Panc1 (cell line): ENCODE measurements around the gene WNT1. TPM values are rescaled to one million over a fixed set of nuclear protein-coding genes. Genes with fewer than 3 reads are reported as not detected.
A peak's percentile ranks its signal among the peaks of the same experiment; 100 is the strongest.

ENCODE experiments used
- ATAC-seq: fragments of 200-7000 bp; cut with Tn5 transposase; 2 replicates; pipeline ENCODE4 v1.9.1; 2020; ENCODE audit warnings: mild to moderate bottlenecking, moderate library complexity
- BruUV-seq: library from RNA; stranded (reverse); fragments of 400-500 nt; replicated peaks from 2 replicates; lab custom pipeline; 2021; lab: Mats Ljungman, UMichigan
- CTCF ChIA-PET: fragments of 300-600 bp; sonication (Branson Sonifier 250); formaldehyde crosslinking; loops from one replicate; lab custom pipeline; 2022; ENCODE audit warnings: antibody characterized with exemption; lab: Charles Lee
- POLR2A ChIA-PET: fragments of 300-600 bp; sonication (Branson Sonifier 250); formaldehyde crosslinking; loops from one replicate; lab custom pipeline; 2022; ENCODE audit warnings: antibody characterized with exemption; lab: Charles Lee
- DNase-seq: peaks from one replicate; pipeline ENCODE4 v3.0.0-alpha.2; 2010; ENCODE audit warnings: low read depth, low spot score
- H3K27ac ChIP-seq: 2 replicates; pipeline ENCODE4 v1.5.1; 2011; ENCODE audit warnings: mild to moderate bottlenecking, low read length, inconsistent platforms
- H3K27me3 ChIP-seq: fragments of 200-500 bp; sonication (Bioruptor generic); 2 replicates; pipeline ENCODE4 v1.6.0; 2014; ENCODE audit warnings: low read length, inconsistent platforms; ENCODE audit not compliant: control insufficient read depth, insufficient read depth
- H3K36me3 ChIP-seq: fragments of 200-500 bp; sonication (Bioruptor generic); 2 replicates; pipeline ENCODE4 v1.5.1; 2014; ENCODE audit warnings: inconsistent platforms, mild to moderate bottlenecking, low read length, moderate library complexity; ENCODE audit not compliant: control insufficient read depth, insufficient read depth
- H3K4me1 ChIP-seq: 2 replicates; pipeline ENCODE4 v1.5.1; 2011; ENCODE audit warnings: inconsistent platforms, mild to moderate bottlenecking, low read length, moderate library complexity; ENCODE audit not compliant: control insufficient read depth, insufficient read depth
- H3K4me3 ChIP-seq, 2 experiments: 2 replicates each; pipeline ENCODE4 v1.5.1; 2011 to 2012; ENCODE audit warnings: low read depth in 2 of 2, low read length in 2 of 2, mild to moderate bottlenecking in 2 of 2, inconsistent platforms in 1 of 2, moderate library complexity in 1 of 2
- H3K9me3 ChIP-seq: fragments of 200-500 bp; sonication (Bioruptor generic); 2 replicates; pipeline ENCODE4 v1.5.1; 2014; ENCODE audit warnings: low read depth, mild to moderate bottlenecking, inconsistent platforms, low read length, moderate library complexity; ENCODE audit not compliant: control insufficient read depth, insufficient read depth
- POLR2AphosphoS5 ChIP-seq: IDR thresholded peaks from 2 replicates; pipeline ENCODE4 v1.6.1; 2012; ENCODE audit warnings: mild to moderate bottlenecking, low read depth, low read length, moderate library complexity
- REST ChIP-seq, 2 experiments: IDR thresholded peaks; 2 replicates each; pipeline ENCODE4 v1.6.1; 2011 to 2012; ENCODE audit warnings: low read depth in 2 of 2, control low read depth in 1 of 2, low read length in 1 of 2, mild to moderate bottlenecking in 1 of 2, moderate library complexity in 1 of 2; ENCODE audit not compliant: insufficient read depth in 1 of 2
- SIN3A ChIP-seq: IDR thresholded peaks from 2 replicates; pipeline ENCODE4 v1.6.1; 2012; ENCODE audit warnings: low read depth, mild to moderate bottlenecking, low read length, moderate library complexity, borderline replicate concordance; ENCODE audit not compliant: insufficient read depth
- TCF7L2 ChIP-seq: IDR thresholded peaks from 2 replicates; pipeline ENCODE4 v1.6.1; 2011; ENCODE audit warnings: mild to moderate bottlenecking, low read depth, low read length, inconsistent platforms
- in situ Hi-C: cut with HindIII; loops from 2 replicates; pipeline ENCODE4 v1.10.0; 2016; ENCODE audit warnings: low sequenced_read_pairs, low pct_unique_long_range_greater_than_20kb
- intact Hi-C: fragments of 100-400 bp; cut with micrococcal nuclease; formaldehyde crosslinking; loops from one replicate; pipeline ENCODE4 v1.10.0; 2022; ENCODE audit not compliant: unreplicated experiment
- total RNA-seq: library from RNA; stranded (reverse); gene quantifications from one replicate; pipeline ENCODE4 v1.2.1, GENCODE V29; 2021; ENCODE audit not compliant: unreplicated experiment
- TF ChIP-seq, protein P1 (sequence below): fragments of 450-650 bp; IDR thresholded peaks from 2 replicates; pipeline ENCODE4 v1.5.1; 2017; ENCODE audit warnings: mild to moderate bottlenecking

Gene WNT1
- total RNA-seq, 1 experiment from 2014 or later: not detected

DNA sequence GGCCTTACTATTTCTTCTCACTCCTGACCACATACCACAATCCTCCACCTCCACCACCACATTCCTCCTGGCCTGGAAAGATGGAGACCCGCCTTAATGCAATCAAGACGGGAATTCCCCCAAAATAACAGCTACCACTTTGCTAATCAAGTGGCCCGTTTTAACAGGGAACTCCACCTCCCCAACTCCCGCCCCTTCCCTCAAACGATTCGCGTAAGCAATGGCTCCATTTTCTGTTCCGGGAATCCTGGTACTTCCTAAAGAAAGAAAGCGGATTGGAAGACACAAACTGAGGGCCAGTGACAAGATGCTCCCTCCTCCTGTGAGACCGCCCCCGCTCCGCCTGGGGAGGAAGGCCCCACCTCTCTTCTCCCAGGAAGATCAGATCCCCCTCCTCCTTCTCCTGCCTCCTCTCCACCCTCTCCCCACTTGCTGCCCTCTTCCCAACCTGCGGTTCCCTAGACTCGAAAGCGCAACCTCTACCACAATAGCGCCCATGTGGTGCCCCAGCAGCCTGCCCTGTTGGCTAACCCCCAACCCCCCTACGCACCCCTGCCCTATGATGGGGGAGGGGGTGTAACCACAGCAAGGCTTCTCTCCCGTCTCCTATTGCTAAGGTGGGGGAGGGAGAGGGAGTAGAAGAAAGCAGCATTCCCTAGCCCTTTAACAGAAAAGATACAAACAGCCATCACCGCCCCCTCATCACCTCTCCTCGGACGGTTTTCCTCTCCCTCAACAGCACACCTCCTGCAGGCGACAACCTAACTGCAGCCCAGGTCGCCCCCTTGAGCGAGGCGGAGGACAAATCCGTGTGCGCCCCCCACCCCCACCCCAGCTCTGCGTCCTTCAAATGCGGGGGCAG, 21.6 kb upstream of the WNT1 start:
- Histone ChIP-seq H3K27ac (peak overlapping the region; percentile 92), H3K4me3 (peak overlapping the region; percentile 96), H3K9me3 (no peaks in the 10 kb centered on the region), H3K36me3 (peaks cover 6% of the 10 kb centered on the region; the same call in 1 of the 2 replicates), H3K27me3 (no peaks in the 10 kb centered on the region), H3K4me1 (peaks cover 18% of the 10 kb centered on the region)
- no peak for DNase-seq
- ChIA-PET CTCF (interaction anchor here (0.6 to 1.0 kb wide), 2 partner anchors 40 to 111 kb away, joined by 3 to 7 read pairs; no protein-coding TSS in a partner anchor), POLR2A (interaction anchor here (1.1 kb wide), 1 partner anchor 12 kb away, joined by 8 read pairs; no protein-coding TSS in a partner anchor)
- TF ChIP-seq POLR2AphosphoS5 (no peak), REST (IDR thresholded peaks at IDR 0.05; ENCODE audit: insufficient read depth in 1 of 2, low read depth in 2 of 2, low read length in 1 of 2) (no peak), SIN3A (no peak), TCF7L2 (no peak)
- TF ChIP-seq, protein P1, sequence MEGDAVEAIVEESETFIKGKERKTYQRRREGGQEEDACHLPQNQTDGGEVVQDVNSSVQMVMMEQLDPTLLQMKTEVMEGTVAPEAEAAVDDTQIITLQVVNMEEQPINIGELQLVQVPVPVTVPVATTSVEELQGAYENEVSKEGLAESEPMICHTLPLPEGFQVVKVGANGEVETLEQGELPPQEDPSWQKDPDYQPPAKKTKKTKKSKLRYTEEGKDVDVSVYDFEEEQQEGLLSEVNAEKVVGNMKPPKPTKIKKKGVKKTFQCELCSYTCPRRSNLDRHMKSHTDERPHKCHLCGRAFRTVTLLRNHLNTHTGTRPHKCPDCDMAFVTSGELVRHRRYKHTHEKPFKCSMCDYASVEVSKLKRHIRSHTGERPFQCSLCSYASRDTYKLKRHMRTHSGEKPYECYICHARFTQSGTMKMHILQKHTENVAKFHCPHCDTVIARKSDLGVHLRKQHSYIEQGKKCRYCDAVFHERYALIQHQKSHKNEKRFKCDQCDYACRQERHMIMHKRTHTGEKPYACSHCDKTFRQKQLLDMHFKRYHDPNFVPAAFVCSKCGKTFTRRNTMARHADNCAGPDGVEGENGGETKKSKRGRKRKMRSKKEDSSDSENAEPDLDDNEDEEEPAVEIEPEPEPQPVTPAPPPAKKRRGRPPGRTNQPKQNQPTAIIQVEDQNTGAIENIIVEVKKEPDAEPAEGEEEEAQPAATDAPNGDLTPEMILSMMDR: no peak
- peak; percentile 79 for ATAC-seq
- intact Hi-C loops (no loop called here), in situ Hi-C loops (no loop called here)
- BruUV-seq: no TSS peak

DNA sequence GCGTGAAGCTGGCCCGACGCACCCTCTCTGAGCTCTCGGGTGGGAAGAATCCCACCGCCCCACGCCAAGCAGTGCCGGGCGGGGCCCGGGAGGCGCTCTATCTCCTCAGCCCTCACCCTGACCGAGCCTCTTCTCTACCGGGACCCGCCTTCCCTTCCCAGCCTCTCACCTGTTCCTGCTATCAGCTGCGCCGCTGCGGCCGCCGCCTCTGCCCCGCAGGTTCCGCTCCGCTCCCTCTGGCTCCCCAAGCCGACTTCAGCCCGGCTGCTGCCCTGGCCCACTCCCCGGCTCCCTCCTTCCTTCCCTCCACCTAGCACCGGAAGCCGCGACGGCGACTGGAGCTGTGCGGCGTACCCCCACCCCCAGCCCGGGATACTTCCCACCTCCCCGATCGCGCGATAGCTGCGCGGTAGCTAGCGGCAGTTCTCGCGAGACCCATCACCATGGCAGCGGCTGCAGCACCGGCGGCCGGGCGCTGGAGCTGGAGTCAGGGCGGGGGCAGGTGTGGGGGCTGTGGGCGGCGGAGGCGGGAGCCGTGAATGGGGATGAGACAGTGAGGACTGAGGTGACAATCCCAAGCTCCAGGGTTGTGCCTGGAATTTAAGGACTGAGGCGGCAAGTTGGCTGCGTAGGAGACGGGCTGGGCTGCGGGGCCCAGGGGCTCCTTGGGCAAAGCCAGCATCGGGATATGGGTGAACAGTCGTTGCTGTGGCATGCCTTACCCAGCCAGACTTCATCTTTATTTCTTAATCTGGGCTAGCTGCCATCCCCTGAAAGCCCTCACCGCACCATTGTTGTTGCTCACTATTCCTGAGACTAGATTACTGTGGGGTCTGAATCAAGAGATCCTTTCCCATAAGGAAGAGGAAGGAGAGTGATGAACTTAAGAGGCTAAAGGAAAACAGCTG, 20.7 kb upstream of the WNT1 start, which contains the start of gene ARF3:
ARF3 (minus strand) TSS at position 347 of the 908 bp plus-strand sequence. CDS start 16,392 bp downstream, outside the sequence.
- CTCF ChIA-PET: interaction anchor here (0.6 to 1.0 kb wide), 3 partner anchors 20 to 112 kb away, joined by 3 to 7 read pairs (median 3); partner anchors contain the start of gene WNT1
- POLR2A ChIA-PET: interaction anchor here (0.6 to 1.1 kb wide), 3 partner anchors 11 to 38 kb away, joined by 3 to 8 read pairs (median 6); no protein-coding TSS in a partner anchor
- no peak for TF ChIP-seq REST (IDR thresholded peaks at IDR 0.05; ENCODE audit: insufficient read depth in 1 of 2, low read depth in 2 of 2, low read length in 1 of 2)
- TF ChIP-seq POLR2AphosphoS5: peak; percentile 88
- TF ChIP-seq, protein P1: no peak
- no peak for TF ChIP-seq TCF7L2
- TF ChIP-seq SIN3A: peak; percentile 98

More for the DNA sequence above, 20.7 kb upstream of the WNT1 start, which contains the start of gene ARF3:
- Histone ChIP-seq H3K27me3 (no peaks in the 10 kb centered on the region), H3K4me3 (peak within 1 kb of the TSS; percentile 96), H3K9me3 (no peaks in the 10 kb centered on the region), H3K4me1 (peaks cover 18% of the 10 kb centered on the region), H3K27ac (peak within 1 kb of the TSS; percentile 92), H3K36me3 (peaks cover 6% of the 10 kb centered on the region; the same call in 1 of the 2 replicates)
- in situ Hi-C loops: no loop called here
- peak; percentile 96 for ATAC-seq
- intact Hi-C loops: no loop called here
- BruUV-seq: no TSS peak
- DNase-seq: peak; percentile 72
